H1 (cell line): ENCODE results near the gene TMEM273. TPM values are rescaled to one million over a fixed set of nuclear protein-coding genes. Genes with fewer than 3 reads are reported as not detected.

Experiments
- RFX5 ChIP-seq: IDR thresholded peaks from 2 replicates; pipeline ENCODE4 v1.6.1; 2011; ENCODE audit warnings: low read depth, low read length, improper control_type of control experiment, borderline replicate concordance
- SAP30 ChIP-seq: fragments of 300-600 bp; sonication (generic); IDR thresholded peaks from 2 replicates; pipeline ENCODE4 v1.7.1; 2012; ENCODE audit warnings: low read length, moderate library complexity, mild to moderate bottlenecking, inconsistent platforms; ENCODE audit not compliant: insufficient read depth, insufficient replicate concordance
- SIN3A ChIP-seq, 2 experiments: IDR thresholded peaks in 1 of 2; conservative IDR thresholded peaks in 1 of 2; 2 replicates each; pipeline ENCODE4 v1.6.1; 2011 to 2012; ENCODE audit warnings: low read length in 2 of 2, improper control_type of control experiment in 1 of 2, low read depth in 1 of 2, mild to moderate bottlenecking in 1 of 2
- TAF1 ChIP-seq: IDR thresholded peaks from 2 replicates; pipeline ENCODE4 v1.6.1; 2011; ENCODE audit warnings: mild to moderate bottlenecking, low read depth, low read length
- polyA plus RNA-seq, 7 experiments: library from polyadenylated mRNA; depleted of rRNA in 3 of 7; stranded (reverse) in 5 of 7; unstranded in 2 of 7; fragments of >200 nt in 5 of 7; fragments of 200-250 nt in 2 of 7; gene quantifications; 1 replicate in 5 of 7; 2 replicates in 1 of 7; 4 replicates in 1 of 7; pipeline versions ENCODE4 v1.2.1 to v1.2.3, GENCODE V29; 2011 to 2013; ENCODE audit warnings: missing spikeins in 2 of 7, mixed read lengths in 2 of 7
- total RNA-seq: library from RNA; stranded (reverse); fragmentation: NEBNext Ultra II Directional; extraction: Animal tissue kit (Norgen Biotek cat#: 25700); gene quantifications from 2 replicates; pipeline ENCODE4 v1.2.1, GENCODE V29; 2021

The TMEM273 gene
- total and polyA plus RNA-seq, 2 of the 8 experiments (the other 6 are each of a cell fraction or from before 2014, with no cell fraction given) = not detected

GRCh38 chr10:49177391-49178355, 10.5 kb downstream of the TMEM273 start (continued):
- TF ChIP-seq TAF1 = no peak
- TF ChIP-seq SAP30 = no peak
- TF ChIP-seq RFX5 = no peak
- TF ChIP-seq SIN3A (conservative IDR thresholded peaks at IDR 0.05 in 1 of 2, IDR thresholded peaks at IDR 0.05 in 1 of 2; ENCODE audit: low read depth in 1 of 2, low read length in 2 of 2) = no peak
